Measurements from ENCODE around the gene GPRIN3.
"Not testable (repeated sequence)": the region's sequence is repeated elsewhere in the genome, so short reads cannot be mapped to it uniquely, and the experiment has no call there.

Gene GPRIN3

DNA sequence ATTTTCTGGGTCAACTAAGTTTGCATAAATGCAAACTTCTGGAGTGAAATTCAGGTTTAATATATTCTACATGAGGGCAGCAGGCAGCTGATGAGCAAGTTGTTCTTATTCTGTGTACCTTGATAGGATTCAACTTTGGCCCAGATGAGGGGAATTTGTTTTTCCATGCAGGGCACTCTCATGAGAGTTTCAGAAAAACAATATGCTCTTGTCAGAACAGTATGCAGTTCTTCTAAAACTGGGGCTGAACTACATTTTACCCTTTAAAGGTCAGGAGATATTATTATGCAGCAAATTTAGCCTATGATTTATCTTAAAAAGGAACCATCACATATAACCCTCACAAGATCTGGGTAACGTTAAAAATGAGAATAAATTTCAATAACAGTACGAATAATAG lies 19.2 kb downstream of the GPRIN3 start:
- DNase-seq = no peak

DNA sequence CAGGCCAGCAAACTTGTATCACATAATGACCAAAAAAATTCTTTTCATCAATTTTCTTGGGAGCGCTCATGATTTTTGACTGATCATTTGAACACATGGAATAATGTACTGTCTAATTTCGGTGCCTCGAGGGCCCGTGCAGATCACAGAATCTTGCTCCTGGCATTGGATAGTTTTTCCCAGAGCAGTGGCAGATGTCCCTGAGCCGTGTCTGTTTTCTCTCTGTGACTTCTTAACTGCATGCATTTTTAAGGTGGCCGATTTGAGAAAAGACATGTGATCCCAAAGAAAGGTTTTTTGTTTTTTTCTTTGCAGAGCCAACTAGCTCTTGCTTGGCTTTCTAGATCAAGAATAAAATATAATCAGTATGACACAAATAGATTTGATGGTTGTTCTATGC lies 19.7 kb downstream of the GPRIN3 start:
- no peak for DNase-seq

DNA sequence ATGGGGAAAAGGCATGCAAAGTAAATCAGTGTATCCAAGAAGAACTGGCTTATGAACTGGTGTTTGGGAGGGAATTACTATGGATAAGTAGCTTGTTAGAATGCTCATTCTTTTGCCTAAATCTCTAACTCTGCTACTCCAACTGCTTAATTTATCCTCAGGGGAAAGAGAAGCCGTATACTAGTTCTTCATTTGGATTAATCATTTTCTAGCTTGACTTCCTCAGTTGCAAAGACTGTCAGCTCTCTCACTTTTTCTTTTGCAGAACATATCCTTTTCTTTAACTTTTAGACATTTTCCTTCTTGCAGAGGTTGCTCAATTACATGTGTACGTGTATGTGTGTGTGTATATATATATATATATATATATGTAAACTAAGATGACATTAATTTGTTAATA lies 21.9 kb downstream of the GPRIN3 start:
- DNase-seq = no peak

- DNase-seq = peak; percentile 52
Measured at GRCh38 chr4:89284828-89285227, 22.8 kb downstream of the GPRIN3 start.

- DNase-seq = no peak
Measured at GRCh38 chr4:89284020-89284424, 23.6 kb downstream of the GPRIN3 start.

DNA sequence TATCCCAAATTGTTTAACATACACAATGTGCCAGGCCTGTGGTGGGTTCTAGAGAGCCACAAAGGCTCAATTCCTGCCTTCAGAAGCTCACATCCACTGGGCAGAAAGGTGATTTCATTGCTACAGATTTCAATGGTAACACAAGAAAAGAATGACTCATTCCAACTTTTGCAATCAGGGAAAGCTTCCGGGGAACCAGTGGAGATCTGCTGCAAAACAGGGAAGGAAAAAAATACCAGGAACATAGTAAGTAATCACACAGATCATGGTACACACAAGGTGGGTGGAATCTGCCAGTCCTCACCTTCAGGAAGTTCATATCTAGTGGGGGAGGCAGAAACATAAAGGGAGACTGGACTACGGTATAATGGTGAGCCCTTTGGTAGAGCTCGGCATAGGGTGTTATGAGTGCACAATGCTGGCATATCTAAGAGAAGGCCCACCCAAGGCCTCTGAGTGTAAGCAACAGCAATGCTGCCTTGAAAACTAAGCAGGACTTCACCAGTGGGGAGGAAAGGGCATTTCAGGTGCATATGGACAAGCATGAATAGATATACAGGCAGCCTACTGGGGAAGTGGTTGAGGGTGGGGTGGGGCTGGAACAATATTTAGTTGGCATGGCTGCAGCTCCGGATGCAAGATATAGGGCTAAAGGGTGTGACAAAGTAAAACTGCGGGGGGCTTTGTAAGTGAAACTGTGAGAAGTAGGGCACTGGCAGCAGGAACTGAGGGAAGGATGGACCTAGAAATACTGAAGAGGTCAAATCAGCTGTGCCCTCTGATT lies 24.2 kb downstream of the GPRIN3 start:
- DNase-seq = peak; percentile 75

DNA sequence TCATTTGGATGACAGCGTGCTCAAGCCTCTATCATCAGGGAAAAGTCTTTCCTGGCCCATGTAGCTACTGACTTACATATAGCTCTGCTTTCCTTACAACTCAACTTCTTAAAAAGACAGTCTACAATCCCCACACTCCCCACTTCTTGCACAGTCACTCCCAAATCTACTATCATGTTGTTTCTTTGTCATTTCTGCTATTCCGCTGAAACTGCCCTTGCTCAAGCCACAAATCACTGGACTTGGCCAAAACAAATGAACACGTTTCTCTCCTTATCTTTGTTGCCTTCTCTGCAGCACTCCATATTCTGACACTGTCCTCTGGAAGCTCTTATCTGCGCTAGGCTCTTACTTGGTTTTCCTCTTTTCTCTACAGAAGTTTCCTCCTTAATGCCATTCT lies 28.2 kb downstream of the GPRIN3 start:
- no peak for DNase-seq

DNA sequence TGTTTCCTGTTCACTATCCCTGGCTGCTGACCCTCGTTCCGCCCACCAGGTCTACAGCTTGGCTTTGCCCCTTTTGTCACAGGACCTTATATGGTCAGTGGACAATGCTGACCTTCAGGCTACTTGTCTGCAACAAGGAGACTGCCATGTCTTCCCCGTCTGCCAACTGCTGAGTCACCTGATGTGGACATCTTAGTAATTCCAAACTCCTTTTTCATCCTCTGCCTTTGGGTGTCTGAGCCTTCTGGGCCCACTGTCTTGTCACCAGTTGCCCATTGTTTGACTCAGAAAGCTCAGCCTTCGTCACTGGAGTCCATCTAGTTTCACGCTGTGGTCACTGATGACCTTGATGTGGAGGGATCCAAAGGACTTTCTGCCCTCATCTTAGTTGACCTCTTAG lies 30.2 kb downstream of the GPRIN3 start:
- DNase-seq = no peak

DNA sequence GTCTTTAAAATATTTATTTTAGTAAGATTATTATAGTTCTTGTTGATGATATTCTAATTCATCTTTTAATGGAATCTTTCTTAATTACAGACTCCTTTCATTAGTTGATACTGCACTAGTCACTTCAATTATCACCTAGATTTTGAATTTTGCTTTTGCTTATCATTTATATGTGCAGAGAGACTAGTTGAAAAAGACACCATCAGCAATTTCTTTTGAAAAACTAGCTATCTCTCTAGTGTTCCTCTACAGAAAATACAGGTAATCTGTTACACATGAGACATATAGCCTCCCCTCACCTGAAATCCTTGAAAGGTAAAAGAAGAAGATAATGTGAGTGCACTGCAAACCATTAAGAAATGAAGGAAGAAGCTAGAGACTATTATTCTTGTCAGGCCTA lies 31.3 kb downstream of the GPRIN3 start:
- DNase-seq = no peak

DNA sequence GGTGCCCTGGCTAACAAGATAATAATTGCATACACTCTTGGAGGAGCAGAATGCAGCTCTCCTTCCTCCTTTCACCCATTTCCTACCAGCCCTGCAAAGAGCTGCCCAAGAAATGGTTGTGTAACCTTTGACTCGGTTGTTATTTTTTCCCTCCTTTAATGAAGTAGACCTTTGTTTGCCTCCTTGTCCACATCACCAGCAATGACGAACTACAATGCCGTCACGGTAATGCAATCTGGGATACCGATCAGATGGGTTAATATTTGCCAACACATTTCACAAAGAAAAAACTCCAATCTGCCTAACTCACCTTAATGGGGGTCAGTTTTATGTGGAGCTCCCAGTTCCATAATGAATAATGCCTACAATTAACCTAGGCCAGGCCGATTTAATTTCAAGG lies 32.0 kb downstream of the GPRIN3 start:
- DNase-seq = no peak

GRCh38 chr4:89273741-89274141 lies 33.9 kb downstream of the GPRIN3 start:
- no peak for DNase-seq

- DNase-seq = no peak
Measured at GRCh38 chr4:89270792-89271191, 36.8 kb downstream of the GPRIN3 start.

- DNase-seq = no peak
Measured at GRCh38 chr4:89269121-89269666, 38.4 kb downstream of the GPRIN3 start.

GRCh38 chr4:89268679-89269078 lies 38.9 kb downstream of the GPRIN3 start:
- no peak for DNase-seq

DNA sequence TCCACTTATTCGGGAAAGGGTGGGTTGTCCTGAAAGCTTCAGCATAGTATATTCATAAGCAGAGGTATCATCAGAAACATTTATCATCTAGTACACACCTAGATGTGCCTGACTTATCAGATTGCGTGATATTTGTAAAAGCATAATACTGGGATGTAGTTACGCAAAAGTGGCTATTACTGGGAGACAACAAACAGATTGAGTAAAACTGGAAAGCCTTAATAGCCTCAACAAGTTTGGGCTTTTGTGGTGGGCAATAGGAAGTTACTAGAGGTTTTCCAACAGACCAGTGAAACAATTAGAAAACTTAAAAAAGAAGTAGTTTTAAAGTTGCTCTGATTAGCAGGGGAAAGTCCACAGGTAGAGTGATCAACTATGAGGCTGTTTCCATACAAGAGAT lies 39.8 kb downstream of the GPRIN3 start:
- no peak for DNase-seq

- DNase-seq = no peak
Measured at GRCh38 chr4:89267392-89267791, 40.2 kb downstream of the GPRIN3 start.

- DNase-seq = no peak
Measured at GRCh38 chr4:89266128-89266527, 41.5 kb downstream of the GPRIN3 start.

DNA sequence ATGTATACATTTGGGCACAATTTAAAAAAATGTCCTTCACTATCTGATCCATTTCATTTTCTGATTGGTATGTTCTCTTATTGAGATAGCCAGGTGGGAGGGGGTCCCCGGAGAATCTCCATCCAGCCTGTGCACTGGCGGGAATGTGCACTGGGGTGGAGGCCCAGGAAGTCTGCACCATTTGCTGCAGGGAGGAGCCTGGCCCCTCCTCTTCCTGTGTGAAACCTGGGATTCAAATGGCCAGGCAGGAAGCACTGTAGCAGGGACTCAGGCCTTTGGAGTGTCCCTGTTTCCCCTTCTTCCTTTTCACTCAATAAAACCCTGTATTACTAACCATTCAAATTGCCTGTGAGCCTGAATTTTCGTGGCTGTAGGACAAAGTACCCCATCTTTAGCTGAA lies 44.3 kb downstream of the GPRIN3 start:
- DNase-seq = no peak

DNA sequence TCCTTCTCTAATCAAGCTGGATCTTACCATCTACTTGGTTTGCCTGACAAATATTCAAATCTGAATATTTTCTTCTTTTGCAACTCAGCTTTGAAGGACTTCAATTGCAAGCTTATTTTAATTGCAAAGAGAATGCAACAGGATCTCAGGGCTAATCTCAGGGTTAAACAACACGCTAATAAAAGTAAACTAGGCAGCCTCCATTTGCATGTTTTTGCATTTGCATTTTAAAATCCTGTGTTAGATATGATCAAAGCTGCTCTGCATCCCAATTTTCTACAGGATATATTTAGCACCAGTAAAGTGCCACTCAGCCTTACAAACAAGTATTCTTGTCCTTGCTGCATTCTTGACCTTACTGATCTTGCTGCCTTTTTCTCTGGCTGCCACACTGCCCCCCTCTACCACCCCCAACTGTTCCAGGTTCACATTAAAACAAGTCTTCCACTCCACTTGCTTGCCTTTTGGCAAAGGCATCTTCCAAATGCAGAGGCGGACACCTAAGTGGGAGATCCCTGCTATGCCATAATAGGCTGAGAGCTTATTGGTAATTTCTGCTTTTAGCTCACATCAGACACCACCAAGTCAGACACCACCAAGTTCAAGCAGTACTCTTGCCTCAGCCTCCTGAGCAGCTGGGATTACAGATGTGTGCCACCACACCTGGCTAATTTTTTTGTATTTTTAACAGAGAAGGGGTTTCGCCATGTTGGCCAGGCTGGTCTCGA lies 48.1 kb downstream of the GPRIN3 start:
- no peak for DNase-seq

GRCh38 chr4:89258506-89258905 lies 49.1 kb downstream of the GPRIN3 start:
- DNase-seq = no peak

DNA sequence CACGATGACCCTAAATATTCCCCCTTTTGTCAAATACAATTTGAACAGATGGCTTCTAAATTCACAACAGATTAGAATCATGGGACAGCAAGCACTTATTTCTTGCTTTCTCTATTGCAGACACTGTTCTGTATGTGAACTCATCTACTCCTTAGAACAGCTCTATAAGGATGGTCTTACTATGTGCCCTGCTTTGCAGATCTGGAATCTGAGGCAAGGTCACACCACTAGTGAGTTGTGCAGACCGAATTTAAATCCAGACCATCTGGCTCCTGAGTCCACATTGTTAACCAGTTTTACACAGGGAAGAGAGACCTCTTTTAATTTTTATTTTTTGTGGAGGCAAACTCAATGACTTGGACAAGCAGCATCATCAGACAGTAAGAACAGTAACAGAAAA lies 50.2 kb downstream of the GPRIN3 start:
- no peak for DNase-seq

- no peak for DNase-seq
Measured at GRCh38 chr4:89256203-89256800, 51.3 kb downstream of the GPRIN3 start.

DNA sequence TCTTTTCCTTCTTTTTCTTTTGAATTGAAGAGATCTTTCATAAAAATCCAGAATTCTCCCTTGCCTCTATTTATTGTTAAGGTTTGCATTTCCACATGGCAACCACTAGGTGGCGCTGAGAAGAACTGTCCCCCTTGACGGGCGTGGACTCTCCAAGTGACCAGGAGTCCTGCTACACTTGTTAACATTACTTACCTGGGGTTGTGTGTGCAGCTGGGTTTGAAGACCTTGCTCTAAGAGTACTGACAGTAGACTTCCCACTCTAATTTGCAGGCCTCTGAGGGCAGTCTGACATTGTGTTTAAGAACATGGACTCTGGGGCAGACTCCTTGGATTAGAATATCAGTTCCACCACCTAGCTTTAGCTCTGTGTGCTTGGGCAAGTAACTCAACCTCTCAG lies 52.8 kb downstream of the GPRIN3 start:
- peak; percentile 43 for DNase-seq

- DNase-seq = not testable (repeated sequence)
Measured at GRCh38 chr4:89254347-89254746, 53.3 kb downstream of the GPRIN3 start.

Data from CD4-positive, alpha-beta T cell treated with Interferon gamma for 1 hour (primary cell).